IMR-90 (cell line): ENCODE data around the gene ADAMTSL1. TPM values are rescaled to one million over a fixed set of nuclear protein-coding genes. Genes with fewer than 3 reads are reported as not detected.

Experiments used
- ATAC-seq: fragments of 200-7000 bp; cut with Tn5 transposase; 2 replicates; pipeline ENCODE4 v1.9.1; 2020; ENCODE audit warnings: low read depth, mild to moderate bottlenecking, moderate library complexity
- BruUV-seq: library from RNA; stranded (reverse); fragments of 400-500 nt; replicated peaks from 2 replicates; lab custom pipeline; 2021; lab: Mats Ljungman, UMichigan
- CTCF ChIA-PET: fragments of 300-600 bp; formaldehyde crosslinking; extraction: SDS; loops from one replicate; lab custom pipeline; 2021; ENCODE audit warnings: antibody characterized with exemption; lab: Yijun Ruan, JAX
- POLR2A ChIA-PET: fragments of 300-600 bp; sonication (Branson Sonifier 250); formaldehyde crosslinking; loops from one replicate; lab custom pipeline; 2022; ENCODE audit warnings: antibody characterized with exemption; ENCODE audit not compliant: unreplicated experiment; lab: Charles Lee
- DNase-seq: peaks from one replicate; pipeline ENCODE4 v3.0.0; 2013
- H2AFZ ChIP-seq: replicated peaks from 2 replicates; pipeline ENCODE3; 2013; ENCODE audit warnings: low read length, mild to moderate bottlenecking; ENCODE audit not compliant: poor library complexity
- H2AK5ac ChIP-seq: 2 replicates; pipeline ENCODE4 v1.6.1; 2013; ENCODE audit warnings: low read depth, low read length, inconsistent platforms
- H2AK9ac ChIP-seq: replicated peaks from 2 replicates; pipeline ENCODE3; 2013; ENCODE audit warnings: mild to moderate bottlenecking, low read depth, low read length, moderate library complexity; ENCODE audit not compliant: poor library complexity
- H2BK120ac ChIP-seq: 2 replicates; pipeline ENCODE4 v1.6.1; 2013; ENCODE audit warnings: low read depth, low read length, inconsistent platforms
- H2BK15ac ChIP-seq: 3 replicates; pipeline ENCODE4 v1.6.1; 2013; ENCODE audit warnings: low read depth, low read length, inconsistent platforms
- H2BK20ac ChIP-seq: 2 replicates; pipeline ENCODE4 v1.6.1; 2013; ENCODE audit warnings: low read depth, mild to moderate bottlenecking, inconsistent platforms, low read length, moderate library complexity
- H2BK5ac ChIP-seq: 2 replicates; pipeline ENCODE4 v1.6.1; 2013; ENCODE audit warnings: mild to moderate bottlenecking, low read depth, low read length, inconsistent platforms; ENCODE audit not compliant: poor library complexity, severe bottlenecking
- H3K14ac ChIP-seq: replicated peaks from 2 replicates; pipeline ENCODE4 v1.6.1; 2013; ENCODE audit warnings: low read depth, low read length, inconsistent platforms
- H3K18ac ChIP-seq: 2 replicates; pipeline ENCODE4 v1.6.1; 2013; ENCODE audit warnings: low read depth, low read length, control low read depth
- H3K23ac ChIP-seq: 2 replicates; pipeline ENCODE4 v1.6.1; 2013; ENCODE audit warnings: low read depth, low read length, inconsistent platforms
- H3K27ac ChIP-seq: 2 replicates; pipeline ENCODE4 v1.5.1; 2013; ENCODE audit warnings: mild to moderate bottlenecking, control low read depth, low read length; ENCODE audit not compliant: insufficient read depth
- H3K27me3 ChIP-seq: 2 replicates; pipeline ENCODE4 v1.6.1; 2013; ENCODE audit warnings: low read length; ENCODE audit not compliant: control insufficient read depth, insufficient read depth
- H3K36me3 ChIP-seq: 2 replicates; pipeline ENCODE4 v1.6.1; 2013; ENCODE audit warnings: low read length, mixed read lengths; ENCODE audit not compliant: control insufficient read depth, insufficient read depth
- H3K4ac ChIP-seq: 2 replicates; pipeline ENCODE4 v1.6.1; 2013; ENCODE audit warnings: low read depth, low read length, inconsistent platforms
- H3K4me1 ChIP-seq: 2 replicates; pipeline ENCODE4 v1.6.1; 2013; ENCODE audit warnings: low read length, mixed read lengths; ENCODE audit not compliant: control insufficient read depth, insufficient read depth
- H3K4me2 ChIP-seq: 2 replicates; pipeline ENCODE4 v1.6.1; 2013; ENCODE audit warnings: low read depth, mild to moderate bottlenecking, control low read depth, low read length, moderate library complexity
- H3K4me3 ChIP-seq: 2 replicates; pipeline ENCODE4 v1.5.1; 2013; ENCODE audit warnings: low read depth, mild to moderate bottlenecking, control low read depth, low read length, moderate library complexity; ENCODE audit not compliant: insufficient read depth
- H3K56ac ChIP-seq: 2 replicates; pipeline ENCODE4 v1.6.1; 2013; ENCODE audit warnings: low read length, inconsistent platforms; ENCODE audit not compliant: insufficient read depth; ENCODE audit errors: extremely low read depth
- H3K79me1 ChIP-seq, 2 experiments: 2 replicates each; pipeline ENCODE4 v1.6.1; 2013; ENCODE audit warnings: low read length in 2 of 2, inconsistent platforms in 1 of 2, low read depth in 1 of 2
- H3K9ac ChIP-seq: 2 replicates; pipeline ENCODE4 v1.6.1; 2013; ENCODE audit warnings: low read depth, low read length, control low read depth
- H3K9me1 ChIP-seq: 2 replicates; pipeline ENCODE4 v1.6.1; 2013; ENCODE audit warnings: low read length, inconsistent platforms; ENCODE audit not compliant: insufficient read depth
- H3K9me3 ChIP-seq: 2 replicates; pipeline ENCODE4 v1.6.1; 2013; ENCODE audit warnings: low read length; ENCODE audit not compliant: control insufficient read depth, insufficient read depth
- H4K20me1 ChIP-seq: 2 replicates; pipeline ENCODE4 v1.6.1; 2013; ENCODE audit warnings: low read length, inconsistent platforms; ENCODE audit not compliant: insufficient read depth
- H4K5ac ChIP-seq: 2 replicates; pipeline ENCODE4 v1.6.1; 2013; ENCODE audit warnings: mild to moderate bottlenecking, low read depth, low read length, control low read depth
- H4K8ac ChIP-seq, 2 experiments: 2 replicates each; pipeline ENCODE4 v1.6.1; 2013; ENCODE audit warnings: low read depth in 2 of 2, low read length in 2 of 2, control low read depth in 1 of 2, inconsistent platforms in 1 of 2
- H4K91ac ChIP-seq: 2 replicates; pipeline ENCODE4 v1.6.1; 2013; ENCODE audit warnings: low read depth, low read length, inconsistent platforms; ENCODE audit not compliant: insufficient read depth
- BHLHE40 ChIP-seq: fragments of 150-350 bp; IDR thresholded peaks from 2 replicates; pipeline ENCODE4 v1.6.1; 2016; ENCODE audit warnings: mild to moderate bottlenecking, low read depth, low read length
- CEBPB ChIP-seq: IDR thresholded peaks from 2 replicates; pipeline ENCODE4 v1.6.1; 2012; ENCODE audit warnings: low read depth, low read length, improper control_type of control experiment
- CHD1 ChIP-seq: IDR thresholded peaks from 2 replicates; pipeline ENCODE4 v1.6.1; 2012; ENCODE audit warnings: low read depth, low read length, improper control_type of control experiment
- CTCF ChIP-seq: conservative IDR thresholded peaks from 2 replicates; pipeline ENCODE4 v1.5.1; 2012; ENCODE audit warnings: mild to moderate bottlenecking, low read depth, low read length, improper control_type of control experiment
- ELK1 ChIP-seq: fragments of 150-350 bp; IDR thresholded peaks from 2 replicates; pipeline ENCODE4 v1.6.1; 2016; ENCODE audit warnings: low read depth, mild to moderate bottlenecking, low read length, moderate library complexity, borderline replicate concordance
- FOS ChIP-seq: fragments of 150-350 bp; IDR thresholded peaks from 2 replicates; pipeline ENCODE4 v1.6.1; 2016; ENCODE audit warnings: low read depth, low read length
- MAFK ChIP-seq: IDR thresholded peaks from 2 replicates; pipeline ENCODE4 v1.6.1; 2012; ENCODE audit warnings: low read depth, low read length, improper control_type of control experiment
- MXI1 ChIP-seq: IDR thresholded peaks from 2 replicates; pipeline ENCODE4 v1.6.1; 2012; ENCODE audit warnings: low read depth, mild to moderate bottlenecking, low read length, moderate library complexity, borderline replicate concordance
- NFE2L2 ChIP-seq: fragments of 150-350 bp; IDR thresholded peaks from 2 replicates; pipeline ENCODE4 v1.6.1; 2016; ENCODE audit warnings: low read depth, mild to moderate bottlenecking, low read length
- RAD21 ChIP-seq: IDR thresholded peaks from 2 replicates; pipeline ENCODE4 v1.6.1; 2012; ENCODE audit warnings: low read length, improper control_type of control experiment
- SMC3 ChIP-seq: fragments of 150-350 bp; IDR thresholded peaks from 2 replicates; pipeline ENCODE4 v1.6.1; 2016; ENCODE audit warnings: low read depth, mild to moderate bottlenecking, antibody characterized with exemption, low read length, moderate library complexity
- WGBS, 2 experiments: methylation state at CpG; one replicate each; pipeline versions ENCODE4 v1.1.5 to v1.1.7; 2013; ENCODE audit warnings: missing lambda C conversion rate in 2 of 2; ENCODE audit not compliant: insufficient read length in 1 of 2; ENCODE audit errors: extremely low coverage in 2 of 2; 5-methylcytosine and 5-hydroxymethylcytosine counted together
- dilution Hi-C: fragments of 300-500 bp; cut with HindIII; formaldehyde crosslinking; loops from one replicate; pipeline ENCODE4 v1.14.3; 2018; ENCODE audit warnings: low sequenced_read_pairs; ENCODE audit not compliant: unreplicated experiment
- in situ Hi-C: fragments of 300-500 bp; cut with MboI; formaldehyde crosslinking; loops from 3 replicates; pipeline ENCODE4 v1.14.3; 2019; ENCODE audit warnings: low sequenced_read_pairs, inconsistent platforms, mixed read lengths
- intact Hi-C: fragments of 100-400 bp; cut with micrococcal nuclease; formaldehyde crosslinking; loops from 2 replicates; pipeline ENCODE4 v1.10.0; 2022
- polyA plus RNA-seq, 3 experiments: library from polyadenylated mRNA; depleted of rRNA; stranded (reverse); fragments of >200 nt; gene quantifications; 2 replicates each; pipeline ENCODE4 v1.2.3, GENCODE V29; 2012; ENCODE audit warnings: low replicate concordance in 1 of 3
- total RNA-seq: library from RNA; depleted of rRNA; stranded (reverse); fragments of >200 nt; gene quantifications from 2 replicates; pipeline ENCODE4 v1.2.3, GENCODE V29; 2012
- TF ChIP-seq, protein P1 (sequence below): fragments of 150-350 bp; IDR thresholded peaks from 2 replicates; pipeline ENCODE4 v1.6.1; 2017; ENCODE audit warnings: mild to moderate bottlenecking, antibody characterized with exemption, low read length, low read depth

ADAMTSL1 gene
- total and polyA plus RNA-seq, 2 of the 4 experiments (the other 2 are of a cell fraction) = 38.2 to 62.2 TPM

DNA sequence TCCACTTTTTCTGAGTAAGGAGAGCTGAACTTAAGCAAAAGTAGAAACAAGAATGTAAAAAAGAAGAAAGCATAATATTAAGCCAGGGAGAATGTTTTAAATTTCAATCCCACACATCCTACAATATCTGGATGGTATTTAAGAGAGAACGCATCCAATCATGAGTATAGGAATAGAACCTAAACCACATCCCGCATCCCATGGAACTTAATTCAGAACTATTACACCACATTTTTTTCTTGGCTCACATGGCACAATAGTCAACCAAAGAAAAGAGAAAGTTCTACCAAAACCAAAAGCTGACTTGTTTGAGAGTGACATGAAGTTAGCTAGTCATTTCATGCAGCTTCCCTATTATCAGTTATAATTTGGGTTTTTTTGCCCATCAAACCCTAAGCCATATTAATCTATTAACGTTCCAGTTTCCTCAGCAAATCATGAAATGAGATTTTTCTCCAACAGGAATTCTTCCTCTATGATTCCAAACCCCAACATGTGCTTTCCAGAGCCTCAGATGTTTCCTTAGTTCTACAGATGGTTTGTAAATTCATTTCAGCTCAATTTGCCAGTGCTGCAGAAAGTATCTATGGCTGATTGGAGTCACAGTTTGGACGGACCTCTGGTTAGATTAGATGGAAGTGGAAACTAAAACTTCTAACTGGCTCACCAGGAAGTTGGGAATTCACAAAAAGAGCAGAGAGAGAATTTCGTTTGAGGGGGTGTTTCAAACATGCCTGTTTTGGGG is 22.5 kb downstream of the ADAMTSL1 start:
- H3K4me1 ChIP-seq = peaks cover 2% of the 10 kb centered on the region; the same call in 1 of the 2 replicates
- H3K9me3 ChIP-seq = no peaks in the 10 kb centered on the region
- no peak overlapping the region for H3K4ac ChIP-seq
- ChIA-PET POLR2A (no interaction called here), CTCF (interaction anchor here (0.7 kb wide), 1 partner anchor 26 kb away, joined by 3 read pairs; no protein-coding TSS in a partner anchor)
- 0 out of 2 replicates have a peak overlapping the region, but pooled peaks have one; percentile 3 for H3K14ac ChIP-seq
- H2BK5ac ChIP-seq = no peak overlapping the region
- H3K18ac ChIP-seq = no peak overlapping the region
- TF ChIP-seq RAD21 = no peak
- TF ChIP-seq SMC3 = no peak
- TF ChIP-seq MAFK = no peak
- TF ChIP-seq NFE2L2 = no peak
- TF ChIP-seq ELK1 = no peak
- no peak for TF ChIP-seq BHLHE40
- TF ChIP-seq CTCF = no peak
- no peak for TF ChIP-seq CHD1
- TF ChIP-seq MXI1 = no peak
- TF ChIP-seq, protein P1, sequence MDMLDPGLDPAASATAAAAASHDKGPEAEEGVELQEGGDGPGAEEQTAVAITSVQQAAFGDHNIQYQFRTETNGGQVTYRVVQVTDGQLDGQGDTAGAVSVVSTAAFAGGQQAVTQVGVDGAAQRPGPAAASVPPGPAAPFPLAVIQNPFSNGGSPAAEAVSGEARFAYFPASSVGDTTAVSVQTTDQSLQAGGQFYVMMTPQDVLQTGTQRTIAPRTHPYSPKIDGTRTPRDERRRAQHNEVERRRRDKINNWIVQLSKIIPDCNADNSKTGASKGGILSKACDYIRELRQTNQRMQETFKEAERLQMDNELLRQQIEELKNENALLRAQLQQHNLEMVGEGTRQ = no peak
- no peak for TF ChIP-seq FOS
- no peak for TF ChIP-seq CEBPB
- dilution Hi-C loops = no loop called here
- ATAC-seq = no peak
- no peak overlapping the region for H4K8ac ChIP-seq
- peaks cover 0 to 8% of the 10 kb centered on the region in 2 experiments; a peak in 1 of 4 replicates for H3K79me1 ChIP-seq
- no peak overlapping the region for H3K9ac ChIP-seq
- H3K56ac ChIP-seq = no peak overlapping the region
- H2AK9ac ChIP-seq = no peak overlapping the region
- H4K5ac ChIP-seq = no peak overlapping the region
- no TSS peak for BruUV-seq
- no peak overlapping the region for H2BK20ac ChIP-seq
- H2AFZ ChIP-seq = no peak overlapping the region
- H3K23ac ChIP-seq = no peak overlapping the region
- no peak overlapping the region for H3K4me2 ChIP-seq
- no peak overlapping the region for H3K4me3 ChIP-seq
- no peak overlapping the region for H3K27ac ChIP-seq
- DNase-seq = no peak
- intact Hi-C loops = no loop called here
- H4K20me1 ChIP-seq = no peaks in the 10 kb centered on the region
- no peak overlapping the region for H4K91ac ChIP-seq
- no peak overlapping the region; the same call in 2 of the 3 replicates for H2BK15ac ChIP-seq
- in situ Hi-C loops = loop anchor here (25.0 kb wide), 1 partner anchor 666 kb away; no protein-coding TSS in a partner anchor
- H2AK5ac ChIP-seq = no peak overlapping the region
- H3K9me1 ChIP-seq = peaks cover 2% of the 10 kb centered on the region; the same call in 1 of the 2 replicates
- H3K27me3 ChIP-seq = no peaks in the 10 kb centered on the region
- WGBS, 2 experiments = no CpG with 5 or more reads among the region's 5 CpGs
- no peaks in the 10 kb centered on the region for H3K36me3 ChIP-seq
- H2BK120ac ChIP-seq = no peak overlapping the region
